GM12801 (cell line): Measurements from ENCODE around the gene ZNF516.

Source experiments
- TF ChIP-seq, protein P1 (sequence below): IDR thresholded peaks from one replicate; pipeline ENCODE4 v1.5.1; 2011; ENCODE audit warnings: control low read depth; ENCODE audit not compliant: insufficient read length; ENCODE audit errors: extremely low read depth

The ZNF516 gene

GRCh38 chr18:76480913-76481312 lies 14.1 kb downstream of the ZNF516 start:
- TF ChIP-seq, protein P1, sequence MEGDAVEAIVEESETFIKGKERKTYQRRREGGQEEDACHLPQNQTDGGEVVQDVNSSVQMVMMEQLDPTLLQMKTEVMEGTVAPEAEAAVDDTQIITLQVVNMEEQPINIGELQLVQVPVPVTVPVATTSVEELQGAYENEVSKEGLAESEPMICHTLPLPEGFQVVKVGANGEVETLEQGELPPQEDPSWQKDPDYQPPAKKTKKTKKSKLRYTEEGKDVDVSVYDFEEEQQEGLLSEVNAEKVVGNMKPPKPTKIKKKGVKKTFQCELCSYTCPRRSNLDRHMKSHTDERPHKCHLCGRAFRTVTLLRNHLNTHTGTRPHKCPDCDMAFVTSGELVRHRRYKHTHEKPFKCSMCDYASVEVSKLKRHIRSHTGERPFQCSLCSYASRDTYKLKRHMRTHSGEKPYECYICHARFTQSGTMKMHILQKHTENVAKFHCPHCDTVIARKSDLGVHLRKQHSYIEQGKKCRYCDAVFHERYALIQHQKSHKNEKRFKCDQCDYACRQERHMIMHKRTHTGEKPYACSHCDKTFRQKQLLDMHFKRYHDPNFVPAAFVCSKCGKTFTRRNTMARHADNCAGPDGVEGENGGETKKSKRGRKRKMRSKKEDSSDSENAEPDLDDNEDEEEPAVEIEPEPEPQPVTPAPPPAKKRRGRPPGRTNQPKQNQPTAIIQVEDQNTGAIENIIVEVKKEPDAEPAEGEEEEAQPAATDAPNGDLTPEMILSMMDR, result no peak

DNA sequence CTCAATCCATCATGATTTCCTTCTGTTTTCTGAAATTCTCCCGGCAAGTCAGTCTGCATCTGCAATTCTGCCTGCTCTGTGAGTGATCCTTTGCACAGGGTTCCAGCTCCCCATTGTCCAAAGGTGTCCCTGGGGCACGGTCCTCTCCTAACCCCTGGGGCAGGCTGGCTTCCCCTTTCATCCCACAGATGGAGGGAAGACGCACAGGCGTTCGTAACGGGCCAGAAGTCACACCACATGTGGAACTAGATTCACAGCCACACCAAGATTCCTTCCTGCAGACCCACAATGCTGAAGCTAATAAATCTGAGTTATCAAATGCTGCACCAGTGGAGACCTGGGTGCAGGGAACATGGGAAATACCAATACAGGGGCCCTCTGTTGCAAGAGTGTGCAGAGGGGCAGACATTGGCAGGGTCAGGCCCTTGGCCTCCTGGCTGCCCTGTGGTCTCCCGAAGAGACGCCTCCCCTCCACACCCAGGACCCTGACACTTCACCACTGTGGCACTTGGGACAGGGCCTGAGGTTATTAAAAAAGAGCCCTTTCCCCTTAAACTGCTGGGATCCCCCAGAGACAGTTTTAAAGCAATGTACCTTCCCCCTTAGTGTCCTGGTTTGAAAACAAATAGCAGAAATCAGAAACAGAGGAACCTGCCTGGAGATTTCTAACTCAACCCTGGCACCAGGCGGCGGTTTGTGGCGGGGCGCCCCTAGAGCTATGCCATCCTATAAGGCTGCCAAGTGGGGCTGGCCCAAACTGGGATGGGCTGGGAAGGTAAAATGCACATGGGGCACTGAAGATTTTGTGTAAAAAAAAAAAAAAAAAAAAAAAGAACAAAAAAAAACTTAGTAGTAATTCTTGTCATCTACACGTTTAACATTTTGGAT lies 15.4 kb downstream of the ZNF516 start:
- TF ChIP-seq, protein P1, result no peak

DNA sequence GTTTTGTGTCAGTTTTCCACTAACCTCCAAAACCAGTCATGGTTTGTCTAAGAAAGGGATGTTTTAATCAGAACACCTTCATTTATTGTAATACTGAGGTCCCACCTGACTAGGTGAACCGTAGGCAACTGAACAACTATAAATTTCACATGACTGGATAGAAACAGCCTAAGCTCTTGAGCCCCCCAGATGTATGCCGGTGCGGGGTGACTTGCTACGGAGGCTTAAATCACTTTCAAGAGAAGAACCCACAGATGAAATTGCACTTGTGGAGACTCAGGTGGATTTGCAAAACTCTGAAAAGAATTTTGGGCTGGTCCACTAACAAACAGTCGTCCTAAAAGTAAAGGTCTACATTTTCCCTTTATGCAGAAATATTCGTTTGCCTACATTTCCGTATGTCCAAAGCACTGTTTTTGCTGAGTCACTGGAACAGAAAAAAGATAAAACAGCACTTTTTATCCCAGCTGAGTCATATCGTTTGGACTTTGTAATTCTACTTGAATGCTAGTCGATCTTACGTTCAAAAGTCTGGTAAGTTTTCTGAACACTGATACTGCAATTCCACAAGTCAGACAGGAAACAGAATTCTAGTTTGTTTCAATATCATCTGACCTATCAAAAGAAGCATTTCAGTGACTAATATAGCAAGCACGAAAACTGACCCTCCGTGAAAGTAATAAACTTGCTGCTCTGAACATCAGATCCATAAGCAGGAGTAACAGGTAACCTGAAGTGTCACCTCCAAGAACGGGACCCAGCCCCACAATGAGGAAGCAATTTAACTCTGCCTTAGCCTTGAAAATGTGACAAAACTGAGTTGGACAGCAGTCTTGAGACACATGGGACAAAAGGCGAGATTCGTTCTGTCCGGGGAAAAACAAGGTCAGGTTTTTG lies 18.1 kb downstream of the ZNF516 start:
- TF ChIP-seq, protein P1, result no peak

- TF ChIP-seq, protein P1, result no peak
Measured at GRCh38 chr18:76475450-76476194, 19.4 kb downstream of the ZNF516 start.

- TF ChIP-seq, protein P1, result no peak
Measured at GRCh38 chr18:76474824-76475223, 20.2 kb downstream of the ZNF516 start.

GRCh38 chr18:76472829-76473228 lies 22.2 kb downstream of the ZNF516 start:
- TF ChIP-seq, protein P1, result no peak

DNA sequence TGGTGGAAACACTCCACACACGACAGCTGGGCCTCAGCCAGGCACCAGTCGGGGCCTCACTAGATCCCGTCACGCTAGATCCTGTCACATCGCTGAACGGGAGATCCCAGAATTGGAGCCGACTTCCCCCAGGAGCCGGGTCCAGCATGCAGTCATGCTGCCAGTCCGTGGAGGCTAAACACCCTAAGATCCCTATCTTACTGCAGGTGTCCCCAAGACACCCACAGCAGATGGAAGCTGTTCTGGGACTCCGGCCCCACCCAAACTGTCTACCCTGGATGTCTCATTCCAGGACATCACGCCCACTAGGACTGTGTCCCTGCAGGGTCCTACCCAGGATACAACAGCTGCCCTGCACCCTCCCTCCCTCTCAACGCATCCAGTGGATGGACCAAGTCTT lies 23.4 kb downstream of the ZNF516 start:
- TF ChIP-seq, protein P1, result no peak
